AG09309 (cell line): Measurements from ENCODE around the gene CPLX1.

Source experiments
- DNase-seq: peaks from one replicate; pipeline ENCODE4 v3.0.0-alpha.2; 2010; ENCODE audit warnings: low read depth
- H3K4me3 ChIP-seq: 2 replicates; pipeline ENCODE4 v1.5.1; 2011; ENCODE audit warnings: mild to moderate bottlenecking, low read depth, low read length, moderate library complexity; ENCODE audit not compliant: control insufficient read depth
- CTCF ChIP-seq: IDR thresholded peaks from 2 replicates; pipeline ENCODE4 v1.5.1; 2011; ENCODE audit warnings: mild to moderate bottlenecking, low read depth, low read length, inconsistent platforms; ENCODE audit not compliant: insufficient read depth, control insufficient read depth; ENCODE audit errors: missing control alignments

Gene CPLX1

GRCh38 chr4:825971-826330, at the start of gene CPLX1:
CPLX1 (minus strand) TSS chr4:826129; CDS start chr4:824522, 1,607 bp downstream.
- DNase-seq, result no peak
- no peak within 1 kb of the TSS; the same call in 1 of the 2 replicates for H3K4me3 ChIP-seq
- TF ChIP-seq CTCF, result no peak

DNA sequence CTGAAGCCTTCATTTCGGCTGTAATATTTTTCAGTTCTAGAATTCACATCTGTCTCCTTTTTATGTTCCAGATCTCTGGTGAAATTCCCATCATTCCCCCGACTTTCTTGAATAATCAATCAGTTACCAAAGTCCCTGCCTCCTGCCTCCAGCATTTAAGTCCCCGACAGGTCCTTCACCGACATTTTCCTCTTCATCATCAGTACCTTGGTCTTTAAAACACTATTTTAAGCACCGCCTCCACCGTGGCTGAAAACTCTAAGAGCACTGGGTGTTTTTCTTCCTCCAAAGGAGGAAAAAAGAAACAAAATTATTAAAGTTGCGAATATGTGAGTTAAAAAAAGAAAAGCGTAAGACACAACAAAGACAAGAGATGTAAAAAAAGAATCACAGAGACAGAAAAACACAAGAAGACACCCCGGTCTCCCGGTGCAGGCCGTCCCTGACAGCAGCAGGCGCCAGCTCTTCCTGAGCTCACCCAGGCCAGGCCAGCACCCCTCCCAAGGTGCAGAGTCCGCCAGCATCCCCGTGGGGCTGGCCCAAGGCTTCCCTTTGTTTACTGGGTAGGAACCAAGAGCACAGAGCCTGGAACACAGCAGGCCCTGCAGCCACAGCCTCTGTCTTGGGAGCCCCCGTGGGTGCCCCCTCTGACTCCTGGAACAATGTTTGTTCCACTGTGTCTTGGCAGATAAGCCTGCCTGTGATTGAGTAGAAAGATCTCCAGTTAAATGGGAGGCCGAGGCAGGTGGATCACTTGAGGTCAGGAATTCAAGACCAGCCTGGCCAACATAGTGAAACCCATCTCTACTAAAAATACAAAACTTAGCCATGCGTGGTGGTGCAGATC, 49.3 kb upstream of the CPLX1 start:
- no peak for TF ChIP-seq CTCF
- no peak overlapping the region for H3K4me3 ChIP-seq
- DNase-seq, result no peak

- H3K4me3 ChIP-seq, result no peak overlapping the region
- no peak for DNase-seq
- TF ChIP-seq CTCF, result no peak
These were observed 48.1 kb upstream of the CPLX1 start for GRCh38 chr4:874056-874455.

GRCh38 chr4:872241-872981, 46.5 kb upstream of the CPLX1 start:
- no peak overlapping the region for H3K4me3 ChIP-seq
- DNase-seq, result no peak
- TF ChIP-seq CTCF, result no peak

DNA sequence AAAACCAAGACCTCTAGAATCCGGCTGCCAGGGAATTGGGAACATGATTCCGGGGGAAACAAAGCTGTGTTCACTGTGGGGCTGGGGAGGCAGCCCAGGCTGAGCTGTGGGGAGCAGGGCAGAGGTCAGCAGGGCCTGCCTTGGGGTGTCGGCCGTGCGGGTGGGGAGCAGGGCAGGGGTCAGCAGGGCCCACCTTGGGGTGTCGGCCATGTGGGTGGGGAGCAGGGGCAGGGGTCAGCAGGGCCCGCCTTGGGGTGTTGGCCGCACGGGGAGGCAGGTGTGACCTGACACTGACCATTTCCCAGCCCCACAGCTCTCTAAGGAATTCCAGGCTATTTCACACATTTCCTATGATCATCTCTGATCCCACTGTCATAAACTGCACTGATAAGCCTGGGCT, 45.6 kb upstream of the CPLX1 start:
- DNase-seq, result no peak
- no peak for TF ChIP-seq CTCF
- no peak overlapping the region for H3K4me3 ChIP-seq

DNA sequence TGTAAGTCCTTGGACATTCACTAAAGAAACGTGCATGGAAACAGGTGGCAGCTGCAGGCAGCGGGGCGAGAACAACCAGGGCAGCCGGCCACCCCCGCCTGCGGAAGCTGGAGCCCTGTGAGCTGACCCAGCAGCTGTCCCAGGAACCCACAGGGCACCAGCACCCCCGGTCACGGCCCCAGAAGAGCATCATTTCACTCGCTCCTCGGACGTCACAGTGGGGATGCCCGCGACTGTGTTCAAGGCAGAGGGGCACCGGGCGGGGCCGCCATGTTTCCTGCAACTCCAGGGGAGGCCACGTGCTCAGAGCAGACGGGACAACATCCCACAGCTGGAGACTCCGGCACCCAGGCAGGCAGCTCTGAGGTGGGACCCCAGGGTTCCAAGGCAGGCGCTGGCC, 45.0 kb upstream of the CPLX1 start:
- TF ChIP-seq CTCF, result no peak

DNA sequence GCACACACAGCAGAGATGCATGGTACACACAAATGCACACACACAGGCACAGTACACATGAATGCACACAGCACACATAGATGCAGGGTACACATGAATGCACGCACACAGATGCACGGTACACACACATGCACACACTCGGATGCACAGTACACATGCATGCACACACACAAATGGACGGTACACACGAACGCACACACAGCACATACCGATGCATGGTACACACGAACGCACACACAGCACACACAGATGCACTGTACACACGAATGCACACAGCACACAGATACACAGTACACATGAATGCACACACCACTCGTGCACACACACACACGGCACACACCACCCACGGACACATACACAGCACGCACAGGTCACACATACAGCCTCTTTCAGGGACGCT, 43.8 kb upstream of the CPLX1 start:
- TF ChIP-seq CTCF, result no peak
- H3K4me3 ChIP-seq, result no peak overlapping the region
- no peak for DNase-seq

More for the DNA sequence above, 45.0 kb upstream of the CPLX1 start:
- H3K4me3 ChIP-seq, result no peak overlapping the region
- no peak for DNase-seq
